Stimulated activated CD8-positive, alpha-beta memory T cell treated with anti-CD3 and anti-CD28 coated beads, Interleukin-15, amount 100 ng/mL, for 24 hours (primary cell): Measurements from ENCODE around the gene ARHGEF40.
A peak's percentile ranks its signal among the peaks of the same experiment; 100 is the strongest.

Experiments used
- DNase-seq: peaks from one replicate; pipeline ENCODE4 v3.0.0-alpha.2; 2020; ENCODE audit warnings: low read depth

Gene ARHGEF40

DNA sequence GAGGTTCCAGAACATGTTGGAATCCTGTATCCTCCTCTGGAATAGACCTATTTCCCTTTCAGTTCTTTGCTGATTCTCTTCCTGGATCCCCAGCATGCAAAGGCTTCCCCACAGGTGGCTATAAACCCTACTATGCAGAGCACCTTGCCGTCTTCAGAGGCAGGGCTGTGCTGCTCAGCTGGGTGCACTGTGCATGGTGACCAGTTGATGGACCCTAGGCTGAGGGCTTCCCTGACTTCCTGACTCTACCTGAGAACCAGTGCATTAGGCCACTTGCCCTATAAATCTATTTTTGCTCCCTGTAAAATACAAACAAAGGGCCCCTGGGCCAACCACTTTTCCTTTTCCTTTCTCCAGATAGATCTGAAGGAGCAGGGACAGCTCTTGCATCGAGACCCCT lies 14.3 kb downstream of the ARHGEF40 start:
- DNase-seq, result no peak

- no peak for DNase-seq
These were observed 15.1 kb downstream of the ARHGEF40 start for GRCh38 chr14:21084998-21085853.

DNA sequence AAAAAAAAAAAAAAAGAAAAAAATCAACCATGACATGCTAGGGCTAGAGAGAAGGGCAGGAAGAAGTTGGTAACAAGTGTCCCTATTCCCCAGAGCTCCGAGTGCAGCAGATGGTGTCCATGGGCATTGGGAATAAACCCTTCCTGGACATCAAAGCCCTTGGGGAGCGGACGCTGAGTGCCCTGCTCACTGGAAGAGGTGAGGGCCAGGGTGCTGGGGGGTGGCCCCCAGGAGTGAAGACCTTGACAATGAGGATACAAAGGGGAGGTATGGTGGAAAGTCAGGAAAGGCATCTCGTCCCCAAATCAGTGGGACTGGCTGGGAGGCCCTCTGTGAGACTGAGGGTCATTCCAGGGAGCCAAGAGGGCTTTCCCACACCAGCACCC lies 16.8 kb downstream of the ARHGEF40 start:
- no peak for DNase-seq

DNA sequence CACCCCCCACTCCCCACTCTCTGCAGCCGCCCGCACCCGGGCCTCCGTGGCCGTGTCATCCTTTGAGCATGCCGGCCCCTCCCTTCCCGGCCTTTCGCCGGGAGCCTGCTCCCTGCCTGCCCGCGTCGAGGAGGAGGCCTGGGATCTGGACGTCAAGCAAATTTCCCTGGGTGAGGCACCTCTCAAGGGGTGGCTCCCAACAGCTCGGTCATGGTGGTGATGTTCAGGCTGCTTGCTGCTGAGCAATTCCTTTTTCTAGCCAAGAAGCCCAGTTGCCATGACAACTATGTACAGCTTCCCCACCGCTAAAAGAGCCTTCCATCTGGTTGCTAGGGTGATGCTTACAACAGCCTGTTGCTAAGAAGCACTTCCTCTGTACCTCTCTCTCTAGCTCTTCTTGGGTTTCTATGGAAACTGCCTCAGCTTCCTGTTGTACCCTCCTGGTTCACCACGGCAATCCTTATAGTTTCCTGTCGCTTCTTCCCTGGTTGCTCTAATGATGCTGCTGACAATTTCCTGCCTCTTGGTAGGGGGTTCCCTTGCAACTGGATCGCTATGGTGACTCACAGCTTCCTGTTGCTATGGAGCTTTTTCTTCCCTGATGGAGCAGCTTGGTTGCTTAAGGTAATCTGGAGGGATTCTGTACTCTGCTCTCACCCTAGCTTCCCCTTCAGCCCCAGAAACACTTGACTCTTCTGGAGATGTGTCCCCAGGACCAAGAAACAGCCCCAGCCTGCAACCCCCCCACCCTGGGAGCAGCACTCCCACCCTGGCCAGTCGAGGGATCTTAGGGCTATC lies 17.4 kb downstream of the ARHGEF40 start:
- no peak for DNase-seq

- no peak for DNase-seq
These were observed 18.6 kb downstream of the ARHGEF40 start for GRCh38 chr14:21088687-21089086.

GRCh38 chr14:21089271-21089670 lies 19.2 kb downstream of the ARHGEF40 start:
- no peak for DNase-seq

DNA sequence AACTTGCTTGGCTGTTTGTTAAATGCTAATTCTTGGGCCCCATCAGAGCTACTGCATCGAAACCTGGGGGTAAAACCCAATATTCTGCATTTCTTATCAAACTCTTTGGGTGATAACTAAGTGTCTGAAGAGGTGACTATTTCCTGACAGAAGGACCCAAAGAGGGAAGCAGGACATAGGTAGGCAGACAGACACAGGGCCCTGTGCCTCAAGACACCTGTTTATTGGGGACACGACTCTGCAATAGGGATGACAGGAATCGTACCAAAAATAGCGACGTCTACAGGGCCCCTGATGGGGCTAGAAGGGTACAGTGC lies 19.7 kb downstream of the ARHGEF40 start:
- no peak for DNase-seq

- no peak for DNase-seq
These were observed 20.3 kb downstream of the ARHGEF40 start for GRCh38 chr14:21090194-21090939.

DNA sequence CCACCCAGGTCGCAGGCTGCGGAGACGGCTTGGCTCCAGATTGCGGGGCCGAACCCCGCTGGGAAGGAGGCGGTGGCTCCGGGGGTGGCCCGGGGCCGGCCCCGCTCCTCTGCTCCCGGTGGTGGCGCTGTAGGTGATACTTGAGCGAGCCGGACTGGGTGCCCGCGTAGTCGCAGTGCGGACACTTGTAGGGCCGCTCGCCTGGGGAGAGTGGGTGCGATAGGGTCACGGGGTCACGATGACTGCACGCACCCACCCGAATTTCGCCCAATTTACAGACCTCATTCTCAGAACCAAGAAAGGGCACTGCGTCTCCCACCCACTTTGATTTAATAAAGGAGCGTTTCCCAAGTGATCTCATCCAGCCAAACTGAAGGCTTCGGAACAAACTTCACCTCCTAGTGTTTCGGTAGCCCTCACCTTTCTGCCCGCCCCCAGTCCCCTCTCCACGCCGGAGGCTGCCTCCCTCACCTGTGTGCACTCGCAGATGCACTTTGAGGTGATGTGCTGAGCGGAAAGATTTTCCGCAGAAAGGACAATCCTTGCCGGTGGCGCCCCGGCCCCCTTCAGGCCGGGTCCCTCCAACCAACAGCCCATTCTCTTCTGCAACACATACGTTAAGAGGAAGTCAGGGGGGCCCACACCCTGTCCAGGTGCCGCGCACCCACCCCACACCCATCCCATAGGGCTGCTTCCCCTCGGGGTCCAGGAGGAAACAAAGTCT lies 21.0 kb downstream of the ARHGEF40 start:
- no peak for DNase-seq

- DNase-seq, result no peak
These were observed 21.7 kb downstream of the ARHGEF40 start for GRCh38 chr14:21091821-21092272.

DNA sequence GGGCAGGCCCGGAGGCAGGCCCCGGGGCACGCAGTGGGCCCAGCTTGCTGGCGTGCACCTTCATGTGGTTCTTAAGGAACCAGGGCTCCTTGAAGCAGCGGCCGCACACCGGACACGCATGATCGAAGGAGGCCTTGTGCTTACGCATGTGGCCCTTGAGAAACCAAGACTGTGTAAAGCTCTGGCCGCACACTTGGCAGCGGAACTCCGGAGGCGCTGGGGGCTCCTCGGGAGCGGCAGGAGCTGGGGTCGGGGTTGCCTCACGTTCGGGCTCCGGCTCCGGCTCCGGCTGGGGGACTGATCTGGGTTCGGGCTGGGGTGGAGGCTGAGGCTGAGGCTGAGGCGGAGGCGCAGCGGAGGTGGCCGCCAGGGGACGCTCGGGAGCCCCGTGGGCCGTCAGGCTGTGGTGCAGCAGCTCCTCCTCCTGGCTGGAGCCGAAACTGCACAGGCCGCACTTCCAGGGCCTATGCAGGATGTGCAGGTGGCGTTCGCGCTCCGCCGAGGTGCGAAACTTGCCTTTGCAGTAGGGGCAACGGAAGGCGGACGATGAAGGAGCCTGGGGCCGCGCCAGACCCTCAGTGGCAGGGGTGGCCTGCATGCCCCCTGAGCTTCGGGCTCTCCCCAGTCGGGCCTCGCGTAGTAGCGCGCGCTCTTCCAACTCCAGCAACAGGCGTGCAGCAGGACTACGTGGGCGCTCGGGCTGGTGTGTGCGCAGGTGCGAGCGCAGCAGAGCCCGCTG lies 22.3 kb downstream of the ARHGEF40 start:
- peak; percentile 95 for DNase-seq

DNA sequence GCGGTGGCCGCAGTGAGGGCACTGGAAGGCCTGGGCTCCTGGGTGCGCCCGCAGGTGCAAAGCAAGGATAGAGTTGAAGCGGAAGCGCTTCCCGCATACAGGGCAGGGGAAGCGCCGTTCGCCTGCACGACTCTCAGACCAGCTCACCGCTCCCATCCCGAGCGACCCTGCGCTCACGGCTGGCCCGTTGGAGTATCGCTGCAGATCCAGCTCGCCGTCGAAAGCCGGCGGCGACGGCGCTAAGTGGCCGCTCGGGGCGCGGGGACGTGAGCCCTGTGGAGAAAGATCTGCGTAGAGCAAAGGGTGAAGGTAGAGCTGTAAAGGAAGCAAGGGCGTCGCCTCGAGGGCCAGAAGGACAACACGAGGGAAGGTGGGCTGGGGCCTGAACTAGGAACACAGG lies 22.9 kb downstream of the ARHGEF40 start:
- DNase-seq, result no peak

GRCh38 chr14:21093769-21094681 lies 23.9 kb downstream of the ARHGEF40 start:
- DNase-seq, result no peak

DNA sequence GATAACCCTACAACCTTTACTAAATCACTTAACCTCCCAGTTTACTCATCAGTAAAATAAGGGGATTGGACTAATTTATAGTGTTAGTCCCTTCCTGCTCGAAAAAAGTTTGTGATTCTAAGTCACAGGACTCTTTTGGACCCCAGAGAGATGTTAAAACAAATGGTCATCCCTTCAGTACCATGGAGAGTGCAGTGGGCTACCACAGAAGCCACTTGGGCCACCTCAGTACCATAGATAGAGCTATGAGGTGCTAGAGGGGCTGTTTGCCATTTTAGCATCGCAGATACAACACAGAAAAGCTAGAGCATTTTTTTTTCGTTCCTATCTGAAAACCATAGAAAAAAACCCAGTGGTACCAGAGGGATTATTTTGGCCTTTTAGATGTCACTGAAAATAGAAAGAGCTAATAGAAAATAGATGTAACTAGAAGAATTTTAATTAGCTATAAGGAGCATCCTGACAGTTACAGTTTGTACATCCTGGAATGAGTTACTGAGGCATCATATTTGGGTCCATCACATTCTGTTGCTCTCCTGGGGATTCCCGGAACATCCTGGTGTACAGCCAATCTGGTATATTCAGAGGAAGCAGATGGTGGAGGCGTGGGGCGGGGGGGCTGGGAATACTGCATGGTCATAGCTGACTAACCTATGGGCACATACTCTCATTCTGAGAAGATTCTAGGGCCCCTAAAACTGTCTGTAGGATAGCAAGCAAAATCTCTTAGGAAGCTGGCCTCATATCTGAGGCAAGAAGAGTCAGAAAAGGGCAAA lies 25.5 kb downstream of the ARHGEF40 start:
- DNase-seq, result no peak

DNA sequence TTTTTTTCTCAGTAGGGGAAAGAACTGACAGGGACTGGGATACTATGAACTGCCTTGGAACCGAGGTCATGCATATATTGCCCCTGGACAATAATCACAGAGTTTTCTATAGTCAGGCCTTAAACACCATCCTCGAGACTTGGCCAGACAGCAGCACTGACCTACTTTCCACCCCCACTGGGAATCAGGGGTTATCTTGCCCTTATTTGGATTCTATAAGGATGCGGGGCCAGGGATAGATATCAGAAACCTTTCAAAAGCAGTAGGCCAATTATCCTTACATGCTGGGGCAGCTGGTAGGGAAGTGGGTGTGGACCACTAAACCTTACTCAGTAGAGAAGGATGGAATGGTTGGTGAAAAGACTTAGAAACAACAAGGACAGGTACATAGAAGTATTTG lies 26.3 kb downstream of the ARHGEF40 start:
- DNase-seq, result no peak

- DNase-seq, result no peak
These were observed 27.0 kb downstream of the ARHGEF40 start for GRCh38 chr14:21096978-21097635.

- DNase-seq, result no peak
These were observed 27.6 kb downstream of the ARHGEF40 start for GRCh38 chr14:21097636-21098075.

DNA sequence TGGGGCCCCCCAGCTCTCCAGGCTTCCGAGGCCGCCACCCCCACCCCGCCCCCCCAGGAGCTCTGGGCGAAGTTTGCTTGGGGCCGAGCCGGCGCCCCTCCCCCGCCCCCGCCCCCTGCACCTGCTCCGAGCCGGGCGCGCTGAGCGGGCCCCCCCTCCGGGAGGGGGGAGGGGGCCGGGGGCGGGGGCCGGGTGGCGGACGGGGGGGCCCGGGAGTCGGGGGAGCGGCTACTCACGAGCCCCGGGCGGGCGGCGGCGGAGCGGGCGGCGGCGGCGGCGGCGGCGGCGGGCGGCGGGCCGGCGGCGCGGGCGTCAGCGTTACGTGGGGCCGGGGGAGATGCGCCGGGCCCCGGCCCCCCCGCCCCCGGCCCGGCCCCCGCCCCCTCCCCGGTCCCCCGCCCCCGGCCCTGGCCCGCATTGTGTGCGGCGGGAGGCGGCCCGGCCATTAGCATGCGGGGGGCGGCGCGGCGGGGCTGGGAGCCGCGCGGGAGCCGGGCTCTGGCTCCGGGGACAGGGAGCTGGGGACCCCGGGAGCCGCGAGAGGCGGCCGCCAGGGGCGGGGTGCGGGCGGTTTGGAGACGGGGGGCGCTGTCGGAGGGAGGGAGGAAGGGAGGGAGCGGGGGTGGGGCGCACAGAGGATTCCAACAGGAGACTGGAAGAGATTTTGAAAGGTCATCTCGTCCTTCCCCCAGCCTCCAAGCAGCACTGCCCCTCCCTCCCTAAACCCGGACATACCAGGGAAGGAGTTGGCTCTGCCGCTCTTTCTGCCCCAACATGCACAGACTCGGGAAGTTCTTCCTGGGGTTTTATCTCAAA lies 28.2 kb downstream of the ARHGEF40 start, which contains the start of gene ZNF219:
TSS of gene ZNF219 (minus strand) at position 580 of the 816 bp plus-strand sequence. CDS start 5,064 bp downstream, outside the sequence.
- no peak for DNase-seq
